ENCODE measurements around the gene TSHR.

The TSHR gene

GRCh38 chr14:81144824-81145603 is 189.6 kb downstream of the TSHR start:
- DNase-seq, result no peak

GRCh38 chr14:81147140-81147897 is 191.9 kb downstream of the TSHR start:
- no peak for DNase-seq

GRCh38 chr14:81148635-81149034 is 193.2 kb downstream of the TSHR start:
- no peak for DNase-seq

- DNase-seq, result no peak
Observed at GRCh38 chr14:81153187-81153586, 197.8 kb downstream of the TSHR start.

- no peak for DNase-seq
Observed at GRCh38 chr14:81157431-81157830, 202.0 kb downstream of the TSHR start.

GRCh38 chr14:81161088-81161487 is 205.7 kb downstream of the TSHR start:
- no peak for DNase-seq

- no peak for DNase-seq
Observed at GRCh38 chr14:81161749-81162148, 206.3 kb downstream of the TSHR start.

- no peak for DNase-seq
Observed at GRCh38 chr14:81162941-81163340, 207.5 kb downstream of the TSHR start.

GRCh38 chr14:81164167-81164774 is 208.8 kb downstream of the TSHR start:
- peak; percentile 51 for DNase-seq

- DNase-seq, result no peak
Observed at GRCh38 chr14:81165188-81165587, 209.8 kb downstream of the TSHR start.

- no peak for DNase-seq
Observed at GRCh38 chr14:81166121-81166520, 210.7 kb downstream of the TSHR start.

GRCh38 chr14:81169267-81169666 is 213.8 kb downstream of the TSHR start:
- DNase-seq, result no peak

- no peak for DNase-seq
Observed at GRCh38 chr14:81169711-81170103, 214.3 kb downstream of the TSHR start.

GRCh38 chr14:81170104-81170828 is 214.8 kb downstream of the TSHR start:
- DNase-seq, result peak; percentile 63

GRCh38 chr14:81170829-81171195 is 215.4 kb downstream of the TSHR start:
- DNase-seq, result no peak

GRCh38 chr14:81172353-81172752 is 216.9 kb downstream of the TSHR start:
- no peak for DNase-seq

- no peak for DNase-seq
Observed at GRCh38 chr14:81172881-81173280, 217.5 kb downstream of the TSHR start.

GRCh38 chr14:81176241-81176640 is 220.8 kb downstream of the TSHR start:
- DNase-seq, result no peak

- DNase-seq, result no peak
Observed at GRCh38 chr14:81177225-81177624, 221.8 kb downstream of the TSHR start.

- DNase-seq, result no peak
Observed at GRCh38 chr14:81178063-81178462, 222.6 kb downstream of the TSHR start.

- no peak for DNase-seq
Observed at GRCh38 chr14:81179631-81180030, 224.2 kb downstream of the TSHR start.

- no peak for DNase-seq
Observed at GRCh38 chr14:81187832-81188522, 232.6 kb downstream of the TSHR start.

GRCh38 chr14:81192594-81192993 is 237.2 kb downstream of the TSHR start:
- no peak for DNase-seq
